Spleen (tissue), 11 donors: Measurements from ENCODE around the gene ANO2. TPM values are rescaled to one million over a fixed set of nuclear protein-coding genes. Genes with fewer than 3 reads are reported as not detected.

ENCODE experiments used
- DNase-seq: peaks from one replicate; pipeline ENCODE4 v3.0.0-alpha.2; 2020
- H3K27ac ChIP-seq, 8 donors: fragments of 200-600 bp; sonication (generic) in 7 of 8; 1 replicate in 4 of 8; 2 replicates in 4 of 8; pipeline versions ENCODE4 v1.5.0 to v1.8.0; 2016 to 2021; ENCODE audit warnings: inconsistent platforms in 4 of 8, mild to moderate bottlenecking in 4 of 8, moderate library complexity in 1 of 8
- H3K27me3 ChIP-seq, 7 donors: fragments of 200-600 bp; sonication (generic) in 6 of 7; replicated peaks in 1 of 7; 1 replicate in 4 of 7; 2 replicates in 3 of 7; pipeline versions ENCODE4 v1.5.0 to v1.8.0; 2016 to 2021; ENCODE audit warnings: inconsistent platforms in 3 of 7, mild to moderate bottlenecking in 1 of 7
- H3K36me3 ChIP-seq, 6 donors: fragments of 200-600 bp; sonication (generic) in 5 of 6; 1 replicate in 4 of 6; 2 replicates in 2 of 6; pipeline versions ENCODE4 v1.5.0 to v1.8.0; 2016 to 2021; ENCODE audit warnings: inconsistent platforms in 2 of 6
- H3K4me1 ChIP-seq, 6 donors: fragments of 200-600 bp; sonication (generic) in 5 of 6; 1 replicate in 3 of 6; 2 replicates in 3 of 6; pipeline versions ENCODE4 v1.5.0 to v1.8.0; 2016 to 2021; ENCODE audit warnings: inconsistent platforms in 3 of 6
- H3K4me3 ChIP-seq, 8 donors: fragments of 200-600 bp; sonication (generic) in 7 of 8; 1 replicate in 4 of 8; 2 replicates in 4 of 8; pipeline versions ENCODE4 v1.5.0 to v1.8.0; 2016 to 2021; ENCODE audit warnings: inconsistent platforms in 4 of 8, mild to moderate bottlenecking in 4 of 8, moderate library complexity in 2 of 8
- H3K9me3 ChIP-seq, 8 donors: fragments of 200-600 bp; sonication (generic) in 7 of 8; 1 replicate in 4 of 8; 2 replicates in 4 of 8; pipeline versions ENCODE4 v1.5.0 to v1.8.0; 2016 to 2021; ENCODE audit warnings: inconsistent platforms in 4 of 8
- POLR2A ChIP-seq, 3 donors: fragments of 450-650 bp; IDR thresholded peaks; one replicate each; pipeline ENCODE4 v1.5.1; 2017; ENCODE audit warnings: antibody characterized with exemption in 3 of 3, mild to moderate bottlenecking in 1 of 3
- POLR2AphosphoS5 ChIP-seq, 3 donors: sonication (generic); formaldehyde crosslinking; IDR thresholded peaks; one replicate each; pipeline ENCODE4 v1.5.1; 2017; ENCODE audit warnings: antibody characterized with exemption in 3 of 3
- WGBS, 5 donors: extraction: QIAGEN DNeasy Blood & Tissue Kit in 3 of 5; methylation state at CpG; one replicate each; pipeline versions ENCODE4 v1.1.5 to v1.1.7; 2013 to 2018; 5-methylcytosine and 5-hydroxymethylcytosine counted together
- intact Hi-C: fragments of 100-400 bp; cut with DNase I; formaldehyde crosslinking; loops from one replicate; pipeline ENCODE4 v1.15.0; 2023; ENCODE audit warnings: low total_unique reads
- polyA plus RNA-seq, 3 donors: library from polyadenylated mRNA; stranded (reverse); fragments of 200-250 nt; gene quantifications; one replicate each; pipeline ENCODE4 v1.2.1, GENCODE V29; 2013
- total RNA-seq, 7 donors: library from RNA; depleted of rRNA in 3 of 7; stranded (reverse); fragments of >200 nt in 3 of 7; fragmentation: NEBNext Ultra II Directional in 4 of 7; extraction: Animal tissue kit (Norgen Biotek cat#: 25700) in 4 of 7; gene quantifications; one replicate each; pipeline versions ENCODE4 v1.1.0 to v1.2.1, GENCODE V29; 2016 to 2021
- TF ChIP-seq, protein P1 (sequence below), 11 experiments: fragments of 200-600 bp in 7 of 11; fragments of 450-650 bp in 4 of 11; sonication (generic) in 4 of 11; IDR thresholded peaks in 8 of 11; conservative IDR thresholded peaks in 3 of 11; 1 replicate in 7 of 11; 2 replicates in 4 of 11; pipeline versions ENCODE4 v1.4.0 to v1.8.0; 2016 to 2021; ENCODE audit warnings: antibody characterized with exemption in 11 of 11, inconsistent platforms in 4 of 11, mild to moderate bottlenecking in 1 of 11
- donor health status: healthy with polysubstance abuse.
- donor health status: DM: no; HTN: no; CAD: no; lungs with moderate emphysema.
- donor health status: DM: no; HTN: no; CAD: no.
- donor health status: Bipolar disorder and iron deficiency.
- donor health status: healthy.
- donor health status: DM: no; HTN: no; CAD: no.
- donor health status: DM: yes; HTN: yes; CAD: no.

Gene ANO2
- total and polyA plus RNA-seq, 10 donors = 1.1 to 35.1 (median 14.2) TPM

GRCh38 chr12:5643266-5643665, 301.8 kb downstream of the ANO2 start:
- DNase-seq = no peak
- peaks cover 0 to 19% (median 0%) of the 10 kb centered on the region in 7 donors for H3K27me3 ChIP-seq
- H3K4me3 ChIP-seq = no peak overlapping the region
- H3K9me3 ChIP-seq = no peaks in the 10 kb centered on the region
- H3K27ac ChIP-seq = no peak overlapping the region
- 68 to 79% (median 74%) methylated on average over 2 of the region's 2 CpGs for WGBS, 5 donors
- no peaks in the 10 kb centered on the region for H3K4me1 ChIP-seq
- intact Hi-C loops = no loop called here
- no peaks in the 10 kb centered on the region for H3K36me3 ChIP-seq
- TF ChIP-seq POLR2A (IDR thresholded peaks at IDR 0.05) (no peak), POLR2AphosphoS5 (IDR thresholded peaks at IDR 0.05) (no peak)
- TF ChIP-seq, protein P1, sequence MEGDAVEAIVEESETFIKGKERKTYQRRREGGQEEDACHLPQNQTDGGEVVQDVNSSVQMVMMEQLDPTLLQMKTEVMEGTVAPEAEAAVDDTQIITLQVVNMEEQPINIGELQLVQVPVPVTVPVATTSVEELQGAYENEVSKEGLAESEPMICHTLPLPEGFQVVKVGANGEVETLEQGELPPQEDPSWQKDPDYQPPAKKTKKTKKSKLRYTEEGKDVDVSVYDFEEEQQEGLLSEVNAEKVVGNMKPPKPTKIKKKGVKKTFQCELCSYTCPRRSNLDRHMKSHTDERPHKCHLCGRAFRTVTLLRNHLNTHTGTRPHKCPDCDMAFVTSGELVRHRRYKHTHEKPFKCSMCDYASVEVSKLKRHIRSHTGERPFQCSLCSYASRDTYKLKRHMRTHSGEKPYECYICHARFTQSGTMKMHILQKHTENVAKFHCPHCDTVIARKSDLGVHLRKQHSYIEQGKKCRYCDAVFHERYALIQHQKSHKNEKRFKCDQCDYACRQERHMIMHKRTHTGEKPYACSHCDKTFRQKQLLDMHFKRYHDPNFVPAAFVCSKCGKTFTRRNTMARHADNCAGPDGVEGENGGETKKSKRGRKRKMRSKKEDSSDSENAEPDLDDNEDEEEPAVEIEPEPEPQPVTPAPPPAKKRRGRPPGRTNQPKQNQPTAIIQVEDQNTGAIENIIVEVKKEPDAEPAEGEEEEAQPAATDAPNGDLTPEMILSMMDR (IDR thresholded peaks at IDR 0.05 in 8 of 11, conservative IDR thresholded peaks at IDR 0.05 in 3 of 11) = no peak

DNA sequence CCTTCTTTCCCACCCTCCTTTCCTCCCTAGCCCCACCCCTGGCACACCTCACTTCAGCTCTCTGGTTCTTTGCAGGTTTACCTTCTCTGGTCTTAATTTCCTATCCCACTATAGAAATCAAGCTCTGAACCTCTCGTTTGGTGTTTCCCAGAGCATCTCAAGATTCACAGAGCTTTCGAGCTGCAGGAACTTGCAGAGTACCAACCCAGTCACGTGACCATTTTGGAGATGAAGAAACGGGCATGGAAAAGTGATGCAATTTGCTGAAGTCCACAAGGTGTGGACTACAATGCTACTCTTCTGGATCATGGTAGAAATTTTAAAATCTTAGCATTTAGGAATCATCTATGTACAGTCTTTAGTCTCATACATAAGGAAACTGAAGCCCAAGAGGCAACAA, 307.4 kb downstream of the ANO2 start:
- Histone ChIP-seq H3K9me3 (no peaks in the 10 kb centered on the region), H3K4me1 (no peaks in the 10 kb centered on the region), H3K27ac (no peak overlapping the region), H3K4me3 (no peak overlapping the region), H3K36me3 (no peaks in the 10 kb centered on the region), H3K27me3 (peaks cover 0 to 11% (median 0%) of the 10 kb centered on the region in 7 donors)
- TF ChIP-seq, protein P1 (IDR thresholded peaks at IDR 0.05 in 8 of 11, conservative IDR thresholded peaks at IDR 0.05 in 3 of 11) = no peak
- no peak for TF ChIP-seq POLR2A (IDR thresholded peaks at IDR 0.05)
- TF ChIP-seq POLR2AphosphoS5 (IDR thresholded peaks at IDR 0.05) = no peak
- 58 to 85% (median 72%) methylated on average over 4 of the region's 4 CpGs for WGBS, 5 donors
- DNase-seq = no peak
- intact Hi-C loops = no loop called here

- peaks cover 0 to 11% (median 0%) of the 10 kb centered on the region in 7 donors for H3K27me3 ChIP-seq
- H3K4me1 ChIP-seq = no peaks in the 10 kb centered on the region
- H3K4me3 ChIP-seq = no peak overlapping the region
- 68 to 85% (median 72%) methylated on average over 4 of the region's 4 CpGs for WGBS, 5 donors
- H3K9me3 ChIP-seq = no peaks in the 10 kb centered on the region
- H3K27ac ChIP-seq = no peak overlapping the region
- no peaks in the 10 kb centered on the region for H3K36me3 ChIP-seq
- DNase-seq = no peak
- intact Hi-C loops = no loop called here
- TF ChIP-seq POLR2A (IDR thresholded peaks at IDR 0.05) = no peak
These were observed 308.2 kb downstream of the ANO2 start for GRCh38 chr12:5636907-5637306.

DNA sequence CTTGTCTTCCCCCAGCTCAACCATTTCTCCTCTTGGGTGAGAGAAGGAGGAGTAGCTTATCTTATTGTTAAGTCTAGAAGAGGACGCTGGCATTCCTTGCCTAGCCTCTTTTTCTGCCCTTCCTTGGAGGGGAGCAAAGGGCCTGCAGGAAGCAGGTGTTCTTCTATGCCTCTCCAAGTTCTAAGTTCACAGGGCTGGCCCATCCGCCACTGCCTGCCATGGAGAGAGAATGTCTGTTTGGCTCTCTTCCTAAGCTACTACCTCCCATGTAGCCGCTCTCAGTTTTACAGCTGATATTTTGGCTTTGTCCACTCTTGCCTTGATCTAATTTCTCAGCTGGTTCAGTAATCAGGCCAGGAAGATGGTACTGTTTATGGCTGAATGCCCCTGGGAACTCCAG, 312.0 kb downstream of the ANO2 start:
- Histone ChIP-seq H3K27ac (no peak overlapping the region), H3K9me3 (no peaks in the 10 kb centered on the region), H3K27me3 (peaks cover 0 to 8% (median 0%) of the 10 kb centered on the region in 7 donors), H3K4me3 (no peak overlapping the region), H3K36me3 (no peaks in the 10 kb centered on the region), H3K4me1 (no peaks in the 10 kb centered on the region)
- WGBS, 5 donors = 79 to 91% (median 83%) methylated on average over 3 of the region's 3 CpGs
- DNase-seq = no peak
- intact Hi-C loops = no loop called here
- TF ChIP-seq, protein P1 (IDR thresholded peaks at IDR 0.05 in 8 of 11, conservative IDR thresholded peaks at IDR 0.05 in 3 of 11) = no peak
- TF ChIP-seq POLR2AphosphoS5 (IDR thresholded peaks at IDR 0.05) (no peak), POLR2A (IDR thresholded peaks at IDR 0.05) (no peak)

DNA sequence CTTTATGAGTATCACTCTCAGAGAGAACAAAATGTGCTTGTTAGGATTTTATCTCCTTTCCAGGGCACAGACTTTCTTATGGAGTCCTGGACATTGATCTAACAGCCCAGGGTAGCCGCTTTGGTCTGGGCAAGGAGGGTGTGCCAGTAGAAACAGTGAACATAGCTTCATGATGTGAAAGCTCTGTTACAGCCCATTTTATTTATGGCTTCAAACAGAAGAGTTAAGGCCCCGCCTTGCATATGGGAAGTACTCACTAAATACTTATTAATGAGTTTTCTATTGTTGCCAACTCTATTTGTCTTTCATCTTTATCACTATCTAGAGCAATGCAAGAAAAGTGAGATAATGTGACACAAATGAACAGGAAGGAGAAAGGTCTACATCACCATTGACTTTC, 312.6 kb downstream of the ANO2 start:
- Histone ChIP-seq H3K4me3 (no peak overlapping the region), H3K27me3 (peaks cover 0 to 8% (median 0%) of the 10 kb centered on the region in 7 donors), H3K9me3 (no peaks in the 10 kb centered on the region), H3K4me1 (no peaks in the 10 kb centered on the region), H3K27ac (no peak overlapping the region), H3K36me3 (no peaks in the 10 kb centered on the region)
- no peak for DNase-seq
- no peak for TF ChIP-seq POLR2A (IDR thresholded peaks at IDR 0.05)
- no peak for TF ChIP-seq POLR2AphosphoS5 (IDR thresholded peaks at IDR 0.05)
- TF ChIP-seq, protein P1 (IDR thresholded peaks at IDR 0.05 in 8 of 11, conservative IDR thresholded peaks at IDR 0.05 in 3 of 11) = no peak
- intact Hi-C loops = no loop called here
- WGBS, 5 donors = 86 to 94% (median 87%) methylated on average over 2 of the region's 2 CpGs
